Activated CD8-positive, alpha-beta memory T cell treated with anti-CD3 and anti-CD28 coated beads, Interleukin-2, amount 50 U/mL, for 24 hours (primary cell): Measurements from ENCODE around the gene LENG9.
"Not testable (repeated sequence)": the region's sequence is repeated elsewhere in the genome, so short reads cannot be mapped to it uniquely, and the experiment has no call there.

Experiments
- DNase-seq: peaks from one replicate; pipeline ENCODE4 v3.0.0-alpha.2; 2020; ENCODE audit errors: extremely low read depth

LENG9 gene

GRCh38 chr19:54478677-54479266 lies 15.2 kb upstream of the LENG9 start:
- DNase-seq: no peak

DNA sequence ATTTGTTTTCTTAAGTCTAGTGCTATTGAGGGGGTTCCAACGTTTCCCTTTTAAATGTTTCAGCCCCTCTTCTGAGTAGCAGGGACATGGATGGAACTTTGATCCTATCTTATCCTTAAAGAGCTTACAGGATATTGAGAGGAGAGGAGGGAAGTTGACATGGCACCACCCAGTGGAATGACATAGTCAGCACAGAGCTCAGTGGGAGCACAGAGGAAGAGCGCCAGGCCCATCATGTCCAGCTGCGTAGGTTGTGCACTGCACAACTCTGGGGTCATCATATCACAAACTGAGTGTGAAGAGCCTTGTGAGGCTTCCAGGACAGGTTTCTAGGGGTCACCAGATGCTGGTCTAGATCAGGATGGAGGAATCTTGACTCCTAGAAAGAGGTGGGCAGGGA lies 14.1 kb upstream of the LENG9 start:
- DNase-seq: no peak

DNA sequence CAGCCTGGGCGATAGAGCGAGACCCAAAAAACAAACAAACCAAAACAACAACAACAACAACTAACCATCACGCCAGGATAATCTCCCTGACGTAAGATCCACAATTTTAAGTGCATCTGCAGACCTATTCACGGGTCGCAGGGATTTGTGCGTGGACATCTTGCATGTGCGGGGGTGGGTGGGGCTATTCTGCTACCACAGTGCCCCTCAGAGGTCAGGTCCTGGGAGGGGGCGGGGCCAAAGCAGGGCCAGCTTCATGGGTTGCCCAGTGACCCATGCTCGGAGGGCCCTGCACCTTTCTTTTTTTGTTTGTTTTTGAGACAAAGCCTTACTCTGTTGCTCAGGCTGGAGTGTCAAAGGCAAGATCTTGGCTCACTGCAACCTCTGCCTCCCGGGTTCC lies 12.1 kb upstream of the LENG9 start:
- no peak for DNase-seq

GRCh38 chr19:54473892-54474372 lies 10.4 kb upstream of the LENG9 start:
- DNase-seq: no peak

GRCh38 chr19:54473071-54473891 lies 9.7 kb upstream of the LENG9 start, which contains the start of gene CDC42EP5:
CDC42EP5 (minus strand) TSS chr19:54473296; CDS start chr19:54465547, 7,749 bp downstream.
- DNase-seq: no peak

DNA sequence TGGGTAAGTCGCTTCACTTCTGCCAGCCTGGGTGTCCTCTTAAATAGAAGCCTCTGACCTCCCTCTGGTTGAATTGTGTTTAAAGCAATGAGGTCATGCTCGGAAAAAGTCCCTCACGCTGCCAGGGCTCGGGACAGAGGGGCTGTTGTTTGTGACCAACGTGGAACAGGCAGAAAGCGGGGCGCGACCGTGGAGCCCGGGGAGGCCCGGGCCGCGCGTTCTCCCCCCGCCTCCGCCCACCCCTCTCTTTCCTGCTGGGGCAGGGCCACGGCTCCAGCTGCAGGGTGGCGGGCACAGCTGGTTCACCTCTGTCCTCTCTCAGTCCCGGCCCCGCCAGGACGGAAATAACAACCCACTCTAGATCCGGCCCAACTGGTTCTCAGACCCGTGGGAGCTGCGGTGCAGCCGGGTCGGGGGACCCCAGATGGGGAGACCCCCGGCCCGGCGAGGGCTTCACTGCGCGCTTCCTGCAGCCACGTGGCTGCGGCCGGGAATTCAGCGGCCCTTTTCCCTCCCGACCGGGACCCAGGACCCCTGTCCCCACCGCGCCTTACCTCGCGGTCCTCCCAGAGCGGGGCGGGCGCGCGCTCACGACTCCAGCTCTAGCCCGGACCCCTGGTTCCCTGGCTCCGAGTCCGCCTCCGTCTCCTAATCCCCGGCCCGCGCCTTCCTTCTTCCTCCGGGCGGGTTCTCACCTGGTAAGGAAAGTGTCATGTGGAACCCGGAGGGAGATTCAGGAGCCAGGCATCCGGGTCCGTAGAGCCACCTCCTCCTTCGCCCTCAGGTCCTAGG lies 7.6 kb upstream of the LENG9 start:
- DNase-seq: no peak

DNA sequence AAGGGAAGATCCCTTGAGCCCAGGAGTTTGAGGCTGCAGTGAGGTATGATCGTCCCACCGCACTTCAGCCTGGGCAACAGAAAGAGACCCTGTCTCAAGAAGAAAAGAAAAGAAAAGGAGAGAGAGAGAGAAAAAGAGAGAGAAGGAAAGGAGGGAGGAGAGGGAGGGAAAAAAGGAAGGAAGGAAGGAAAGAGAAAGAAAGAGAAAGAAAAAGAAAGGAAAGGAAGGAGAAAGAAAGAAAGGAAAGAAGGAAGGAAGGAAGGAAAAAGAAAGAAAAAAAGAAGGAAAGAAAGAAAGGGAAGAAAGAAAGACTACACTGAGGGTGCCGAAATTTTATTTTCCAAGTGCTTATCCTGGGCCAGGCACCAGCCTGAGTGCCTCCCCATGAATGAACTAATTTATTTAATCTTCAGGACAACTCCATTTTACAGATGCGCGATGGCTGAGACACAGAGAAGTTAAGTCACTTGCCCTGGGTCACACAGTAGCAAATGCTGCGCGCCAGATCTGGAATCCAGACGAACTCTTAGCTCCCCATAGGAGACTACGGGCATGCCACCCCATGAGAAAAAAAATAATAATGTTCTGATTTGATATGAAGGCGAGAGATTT lies 6.8 kb upstream of the LENG9 start:
- no peak for DNase-seq

DNA sequence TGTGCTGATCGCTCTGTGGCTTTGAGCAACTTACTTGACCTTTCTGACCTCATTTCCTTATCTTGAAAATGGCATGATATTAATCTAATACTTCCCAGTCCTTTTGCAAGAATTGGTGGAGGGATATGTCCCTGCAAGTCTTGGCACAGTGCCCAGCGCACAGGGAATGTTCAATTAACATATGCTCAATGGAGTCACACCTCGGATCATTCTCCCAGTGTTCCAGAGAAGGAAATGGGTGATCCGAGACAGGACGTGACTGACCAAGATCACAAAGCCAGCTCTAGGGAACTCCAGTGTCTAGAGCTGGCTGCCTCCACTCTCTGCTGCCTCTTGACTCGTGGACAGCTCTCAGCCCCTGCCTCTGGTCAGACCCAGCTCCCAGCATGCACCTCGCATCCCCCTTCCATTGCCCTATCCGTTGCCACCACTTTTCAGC lies 5.9 kb upstream of the LENG9 start:
- DNase-seq: no peak

DNA sequence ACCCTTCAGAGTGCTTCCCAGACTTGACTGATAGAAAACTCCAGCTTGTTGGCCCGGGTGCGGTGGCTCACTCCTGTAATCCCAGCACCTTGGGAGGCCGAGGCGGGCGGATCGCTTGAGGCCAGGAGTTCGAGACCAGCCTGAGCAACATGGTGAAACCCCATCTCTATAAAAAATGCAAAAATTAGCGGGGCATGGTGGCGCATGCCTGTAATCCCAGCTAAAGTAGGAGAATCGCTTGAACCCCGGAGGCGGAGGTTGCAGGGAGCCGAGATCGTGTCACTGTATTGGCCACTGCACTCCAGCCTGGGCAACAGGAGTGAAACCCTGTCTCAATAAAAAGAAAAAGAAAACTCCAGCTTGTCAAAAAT lies 2.5 kb upstream of the LENG9 start:
- DNase-seq: not testable (repeated sequence)

DNA sequence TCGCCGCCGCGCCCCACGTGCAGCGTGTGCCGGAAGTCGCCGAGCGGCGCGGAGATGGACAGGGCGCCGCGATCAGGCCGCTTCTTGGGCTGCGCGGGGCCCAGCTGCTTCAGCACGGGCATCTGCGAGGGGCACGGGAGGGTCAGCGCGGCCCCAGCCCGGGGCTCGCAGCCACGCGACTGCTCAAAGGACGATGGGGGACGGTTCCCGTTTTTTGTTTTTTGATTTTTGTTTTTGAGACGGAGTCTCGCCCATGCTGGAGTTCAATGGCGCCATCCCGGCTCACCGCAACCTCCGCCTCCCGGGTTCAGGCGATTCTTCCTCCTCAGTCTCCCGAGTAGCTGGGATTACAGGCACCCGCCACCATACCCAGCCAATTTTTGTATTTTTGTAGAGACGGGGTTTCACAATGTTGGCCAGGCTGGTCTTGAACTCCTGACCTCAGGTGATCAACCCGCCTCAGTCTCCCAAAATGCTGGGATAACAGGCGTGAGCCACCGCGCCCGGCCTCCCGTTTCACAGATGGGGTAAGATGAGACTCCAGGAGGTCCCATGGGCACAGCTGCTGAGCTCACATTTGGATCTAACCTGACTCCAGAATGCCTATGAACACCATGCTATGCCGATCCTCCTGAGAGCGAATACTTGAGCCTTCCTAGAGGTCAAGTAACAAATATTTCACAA lies 2.0 kb upstream of the LENG9 start:
- no peak for DNase-seq

- no peak for DNase-seq
Measured at GRCh38 chr19:54464630-54465425, 1.2 kb upstream of the LENG9 start.

DNA sequence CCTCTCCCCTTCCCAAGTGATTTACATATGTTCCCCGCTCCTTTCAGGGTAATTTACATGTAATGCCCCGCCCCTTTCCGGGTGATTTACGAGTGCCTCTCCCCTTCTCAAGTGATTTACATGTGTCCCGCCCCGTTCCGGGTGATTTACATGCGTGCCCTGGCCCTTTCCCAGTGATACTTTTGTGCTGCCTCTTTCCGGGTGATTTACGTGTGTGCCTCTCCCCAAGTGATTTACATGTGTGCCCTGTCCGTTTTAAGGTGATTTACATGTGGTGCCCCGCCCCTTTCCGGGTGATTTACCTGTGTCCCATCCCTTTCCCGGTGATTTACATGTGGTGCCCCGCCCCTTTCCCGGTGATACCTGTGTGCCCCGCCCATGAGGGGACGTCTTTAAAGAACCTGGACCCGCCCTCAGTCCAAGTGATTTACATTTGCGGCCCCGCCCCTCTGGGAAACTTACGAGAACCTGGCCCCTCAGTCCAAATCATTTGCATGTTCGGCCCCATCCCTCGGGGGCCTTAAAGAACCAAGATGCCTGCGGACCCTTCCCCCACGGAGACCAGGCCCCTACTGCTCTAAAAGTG lies 559 bp upstream of the LENG9 start:
- DNase-seq: peak; percentile 75

GRCh38 chr19:54462655-54463530 lies 685 bp downstream of the LENG9 start:
- DNase-seq: no peak

DNA sequence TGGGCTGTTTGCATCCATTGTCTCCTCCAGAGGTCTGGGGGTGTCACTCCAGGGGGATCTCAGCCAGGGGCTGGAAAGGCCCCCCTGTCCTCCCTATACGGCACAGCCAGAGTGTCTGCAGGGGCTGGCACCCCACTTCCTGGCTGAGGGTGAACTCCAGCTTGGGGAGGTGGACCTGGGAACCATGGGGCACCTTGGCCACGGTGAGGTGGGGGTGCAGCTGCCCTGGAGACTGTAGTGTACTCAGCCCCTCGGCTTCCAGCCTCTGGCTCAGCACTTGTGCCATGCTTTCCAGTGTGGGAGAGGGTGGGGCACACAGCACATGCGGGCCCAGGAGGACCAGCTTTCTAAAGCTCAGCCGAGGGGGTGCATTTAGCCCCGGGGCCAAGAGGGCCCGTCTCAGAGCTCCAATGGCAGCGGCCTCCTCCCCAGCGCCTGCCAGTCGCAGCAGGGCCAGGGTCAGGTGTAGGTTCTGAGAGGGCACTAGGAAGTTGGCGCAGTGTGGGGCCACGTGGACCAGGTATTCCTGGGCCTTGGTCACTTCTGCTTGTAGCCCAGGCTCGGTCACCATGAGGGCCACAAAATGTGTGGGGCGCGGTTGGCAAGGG lies 1.4 kb downstream of the LENG9 start:
- no peak for DNase-seq

DNA sequence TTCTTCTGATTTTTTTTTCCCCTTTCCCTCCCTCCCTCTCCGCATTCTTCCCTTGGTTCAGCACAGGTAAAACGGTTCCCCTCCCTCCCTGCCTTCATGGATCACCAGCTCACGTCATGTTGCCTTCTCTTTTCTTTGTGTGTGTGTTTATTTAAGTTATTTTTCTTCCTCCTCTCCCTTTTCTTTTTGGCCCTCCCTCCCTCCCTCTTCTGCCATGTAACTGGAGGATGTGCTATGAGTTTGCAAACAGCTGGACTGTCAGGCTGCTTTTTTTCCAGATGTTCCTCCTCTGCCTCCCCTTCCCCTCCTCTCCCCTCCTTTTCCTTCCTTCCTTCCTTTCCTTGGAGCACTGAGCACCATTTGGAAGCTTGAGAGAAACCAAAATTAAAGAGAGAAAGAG lies 2.0 kb downstream of the LENG9 start:
- DNase-seq: no peak

- DNase-seq: no peak
Measured at GRCh38 chr19:54461210-54461609, 2.4 kb downstream of the LENG9 start.

DNA sequence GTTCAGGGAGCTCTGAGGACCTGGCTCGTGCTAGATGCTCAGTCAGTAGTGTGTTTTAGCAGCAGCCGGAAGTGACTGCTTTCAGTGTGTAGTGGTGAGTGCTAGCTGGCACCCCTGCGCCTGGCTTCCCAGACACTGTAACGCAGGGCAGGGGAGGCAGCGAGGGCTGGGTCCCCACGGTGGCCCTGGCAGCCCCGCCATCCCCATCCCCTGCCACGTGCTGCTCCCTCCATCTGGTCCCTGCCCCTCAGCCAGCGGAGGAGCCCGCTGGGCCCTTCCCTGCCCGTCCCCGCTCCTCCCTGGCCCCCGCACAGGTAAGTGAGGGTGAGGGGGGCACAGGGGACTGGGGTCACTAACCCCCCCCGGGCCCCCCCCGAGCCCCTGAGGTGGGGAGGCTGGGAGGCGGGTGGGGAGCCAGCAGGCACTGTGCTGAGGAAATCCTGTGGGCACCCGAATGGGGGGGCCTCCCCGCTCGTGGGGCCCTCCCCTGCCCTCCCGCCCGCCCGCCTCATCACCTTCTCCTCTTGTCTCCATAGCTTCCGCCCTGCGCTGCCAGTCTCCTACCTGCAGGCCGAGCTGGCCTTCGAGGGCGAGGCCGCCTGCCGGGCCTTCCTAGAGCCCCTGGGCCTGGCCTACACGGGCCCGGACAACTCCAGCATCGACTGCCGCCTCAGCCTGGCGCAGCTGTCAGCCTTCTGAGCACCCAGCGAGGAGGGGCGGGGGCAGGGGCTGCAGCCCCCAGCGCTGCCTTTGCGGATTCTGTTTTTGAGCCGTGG lies 3.2 kb downstream of the LENG9 start:
- DNase-seq: no peak
